ENCODE measurements around the gene KRT6B.
"Not testable (repeated sequence)": the region's sequence is repeated elsewhere in the genome, so short reads cannot be mapped to it uniquely, and the experiment has no call there.

DNA sequence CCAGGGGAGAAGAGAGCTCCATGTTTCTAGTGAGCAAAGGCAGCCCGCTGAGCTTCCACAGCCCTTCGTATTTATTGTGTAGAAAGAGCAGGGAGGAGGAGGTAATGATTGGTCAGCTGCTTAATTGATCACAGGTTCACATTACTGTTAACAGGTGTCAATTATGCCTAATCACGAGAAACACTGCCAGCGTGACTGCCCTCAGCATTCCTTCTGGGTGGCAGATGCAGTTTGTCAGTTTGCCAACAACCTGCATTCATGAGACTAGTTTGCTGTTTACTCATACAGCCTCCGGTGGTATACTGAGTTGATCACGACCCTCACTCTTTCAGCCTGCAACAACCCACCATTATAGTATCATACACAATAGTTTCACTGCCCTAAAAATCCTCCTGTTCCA is 48.6 kb upstream of the KRT6B start:
- TF ChIP-seq, protein P1, sequence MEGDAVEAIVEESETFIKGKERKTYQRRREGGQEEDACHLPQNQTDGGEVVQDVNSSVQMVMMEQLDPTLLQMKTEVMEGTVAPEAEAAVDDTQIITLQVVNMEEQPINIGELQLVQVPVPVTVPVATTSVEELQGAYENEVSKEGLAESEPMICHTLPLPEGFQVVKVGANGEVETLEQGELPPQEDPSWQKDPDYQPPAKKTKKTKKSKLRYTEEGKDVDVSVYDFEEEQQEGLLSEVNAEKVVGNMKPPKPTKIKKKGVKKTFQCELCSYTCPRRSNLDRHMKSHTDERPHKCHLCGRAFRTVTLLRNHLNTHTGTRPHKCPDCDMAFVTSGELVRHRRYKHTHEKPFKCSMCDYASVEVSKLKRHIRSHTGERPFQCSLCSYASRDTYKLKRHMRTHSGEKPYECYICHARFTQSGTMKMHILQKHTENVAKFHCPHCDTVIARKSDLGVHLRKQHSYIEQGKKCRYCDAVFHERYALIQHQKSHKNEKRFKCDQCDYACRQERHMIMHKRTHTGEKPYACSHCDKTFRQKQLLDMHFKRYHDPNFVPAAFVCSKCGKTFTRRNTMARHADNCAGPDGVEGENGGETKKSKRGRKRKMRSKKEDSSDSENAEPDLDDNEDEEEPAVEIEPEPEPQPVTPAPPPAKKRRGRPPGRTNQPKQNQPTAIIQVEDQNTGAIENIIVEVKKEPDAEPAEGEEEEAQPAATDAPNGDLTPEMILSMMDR (conservative IDR thresholded peaks at IDR 0.05; ENCODE audit: low read depth in 2 of 2), result not testable (repeated sequence)
- TF ChIP-seq CREB1 (CRISPR knock-in tag; IDR thresholded peaks at IDR 0.05; ENCODE audit: low read depth); POLR2AphosphoS5 (IDR thresholded peaks at IDR 0.05; ENCODE audit: low read depth); JUNB (IDR thresholded peaks at IDR 0.05; ENCODE audit: unreplicated experiment); EZH2 (IDR thresholded peaks at IDR 0.05; ENCODE audit: low read depth, unreplicated experiment); EZH2phosphoT487 (IDR thresholded peaks at IDR 0.05; ENCODE audit: unreplicated experiment): not testable (repeated sequence)
- TF ChIP-seq, protein P2, sequence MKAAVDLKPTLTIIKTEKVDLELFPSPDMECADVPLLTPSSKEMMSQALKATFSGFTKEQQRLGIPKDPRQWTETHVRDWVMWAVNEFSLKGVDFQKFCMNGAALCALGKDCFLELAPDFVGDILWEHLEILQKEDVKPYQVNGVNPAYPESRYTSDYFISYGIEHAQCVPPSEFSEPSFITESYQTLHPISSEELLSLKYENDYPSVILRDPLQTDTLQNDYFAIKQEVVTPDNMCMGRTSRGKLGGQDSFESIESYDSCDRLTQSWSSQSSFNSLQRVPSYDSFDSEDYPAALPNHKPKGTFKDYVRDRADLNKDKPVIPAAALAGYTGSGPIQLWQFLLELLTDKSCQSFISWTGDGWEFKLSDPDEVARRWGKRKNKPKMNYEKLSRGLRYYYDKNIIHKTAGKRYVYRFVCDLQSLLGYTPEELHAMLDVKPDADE (IDR thresholded peaks at IDR 0.05), result not testable (repeated sequence)
- TF ChIP-seq, protein P3, sequence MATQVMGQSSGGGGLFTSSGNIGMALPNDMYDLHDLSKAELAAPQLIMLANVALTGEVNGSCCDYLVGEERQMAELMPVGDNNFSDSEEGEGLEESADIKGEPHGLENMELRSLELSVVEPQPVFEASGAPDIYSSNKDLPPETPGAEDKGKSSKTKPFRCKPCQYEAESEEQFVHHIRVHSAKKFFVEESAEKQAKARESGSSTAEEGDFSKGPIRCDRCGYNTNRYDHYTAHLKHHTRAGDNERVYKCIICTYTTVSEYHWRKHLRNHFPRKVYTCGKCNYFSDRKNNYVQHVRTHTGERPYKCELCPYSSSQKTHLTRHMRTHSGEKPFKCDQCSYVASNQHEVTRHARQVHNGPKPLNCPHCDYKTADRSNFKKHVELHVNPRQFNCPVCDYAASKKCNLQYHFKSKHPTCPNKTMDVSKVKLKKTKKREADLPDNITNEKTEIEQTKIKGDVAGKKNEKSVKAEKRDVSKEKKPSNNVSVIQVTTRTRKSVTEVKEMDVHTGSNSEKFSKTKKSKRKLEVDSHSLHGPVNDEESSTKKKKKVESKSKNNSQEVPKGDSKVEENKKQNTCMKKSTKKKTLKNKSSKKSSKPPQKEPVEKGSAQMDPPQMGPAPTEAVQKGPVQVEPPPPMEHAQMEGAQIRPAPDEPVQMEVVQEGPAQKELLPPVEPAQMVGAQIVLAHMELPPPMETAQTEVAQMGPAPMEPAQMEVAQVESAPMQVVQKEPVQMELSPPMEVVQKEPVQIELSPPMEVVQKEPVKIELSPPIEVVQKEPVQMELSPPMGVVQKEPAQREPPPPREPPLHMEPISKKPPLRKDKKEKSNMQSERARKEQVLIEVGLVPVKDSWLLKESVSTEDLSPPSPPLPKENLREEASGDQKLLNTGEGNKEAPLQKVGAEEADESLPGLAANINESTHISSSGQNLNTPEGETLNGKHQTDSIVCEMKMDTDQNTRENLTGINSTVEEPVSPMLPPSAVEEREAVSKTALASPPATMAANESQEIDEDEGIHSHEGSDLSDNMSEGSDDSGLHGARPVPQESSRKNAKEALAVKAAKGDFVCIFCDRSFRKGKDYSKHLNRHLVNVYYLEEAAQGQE (IDR thresholded peaks at IDR 0.05; ENCODE audit: unreplicated experiment), result not testable (repeated sequence)
